ENCODE data around the gene RASA4B. TPM values are rescaled to one million over a fixed set of nuclear protein-coding genes. Genes with fewer than 3 reads are reported as not detected.

RASA4B gene
- total RNA-seq, 1 experiment from 2014 or later, result 2.5 TPM

GRCh38 chr7:102469972-102470825, 47.4 kb downstream of the RASA4B start:
- H3K27ac ChIP-seq, result no peak overlapping the region
- H3K9me3 ChIP-seq (replicated peaks), result no peaks in the 10 kb centered on the region
- H3K4me1 ChIP-seq, result peaks cover 15% of the 10 kb centered on the region
- H3K27me3 ChIP-seq, result no peaks in the 10 kb centered on the region
- H3K4me3 ChIP-seq, result no peak overlapping the region
- DNase-seq, result no peak
- peaks cover 26% of the 10 kb centered on the region for H3K36me3 ChIP-seq

DNA sequence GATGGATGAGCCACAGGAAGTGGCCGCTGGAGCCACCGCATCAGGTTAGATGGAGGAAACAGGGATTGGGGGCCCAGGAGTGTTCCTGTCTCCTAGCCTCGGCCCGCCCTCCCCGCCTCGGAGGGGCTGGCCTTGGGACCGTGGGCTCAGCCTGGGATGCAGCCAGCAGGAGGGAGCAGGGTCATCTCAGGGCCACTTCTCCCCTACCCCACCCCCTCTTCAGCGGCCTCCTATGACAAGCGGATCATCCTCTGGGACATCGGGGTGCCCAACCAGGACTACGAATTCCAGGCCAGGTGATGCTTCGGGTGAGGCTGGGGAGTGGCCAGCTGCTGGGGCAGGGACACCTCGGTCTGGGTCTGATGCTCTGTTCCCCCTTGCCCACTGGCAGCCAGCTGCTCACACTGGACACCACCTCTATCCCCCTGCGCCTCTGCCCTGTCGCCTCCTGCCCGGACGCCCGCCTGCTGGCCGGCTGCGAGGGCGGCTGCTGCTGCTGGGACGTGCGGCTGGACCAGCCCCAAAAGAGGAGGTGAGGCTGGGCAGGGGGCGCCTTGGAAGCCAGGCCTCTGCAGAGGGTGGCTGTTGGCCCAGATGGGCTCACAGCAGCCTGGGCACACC, 48.1 kb downstream of the RASA4B start:
- peaks cover 26% of the 10 kb centered on the region for H3K36me3 ChIP-seq
- no peaks in the 10 kb centered on the region for H3K27me3 ChIP-seq
- no peak overlapping the region for H3K4me3 ChIP-seq
- H3K27ac ChIP-seq, result no peak overlapping the region
- peaks cover 15% of the 10 kb centered on the region for H3K4me1 ChIP-seq
- DNase-seq, result no peak
- no peaks in the 10 kb centered on the region for H3K9me3 ChIP-seq (replicated peaks)

- Histone ChIP-seq H3K4me3 (no peak overlapping the region), H3K27me3 (no peaks in the 10 kb centered on the region), H3K4me1 (peaks cover 14% of the 10 kb centered on the region), H3K36me3 (peaks cover 25% of the 10 kb centered on the region), H3K27ac (no peak overlapping the region), H3K9me3 (replicated peaks) (no peaks in the 10 kb centered on the region)
- no peak for DNase-seq
Measured at GRCh38 chr7:102468478-102469350, 48.9 kb downstream of the RASA4B start.

GRCh38 chr7:102467581-102468477, 49.7 kb downstream of the RASA4B start:
- DNase-seq, result no peak
- Histone ChIP-seq H3K4me3 (no peak overlapping the region), H3K9me3 (replicated peaks) (no peaks in the 10 kb centered on the region), H3K36me3 (peaks cover 16% of the 10 kb centered on the region), H3K27ac (no peak overlapping the region), H3K4me1 (peaks cover 5% of the 10 kb centered on the region; the same call in 1 of the 2 replicates), H3K27me3 (no peaks in the 10 kb centered on the region)

GRCh38 chr7:102466097-102466496, 51.5 kb downstream of the RASA4B start:
- no peak for DNase-seq
- Histone ChIP-seq H3K36me3 (peaks cover 6% of the 10 kb centered on the region), H3K27me3 (no peaks in the 10 kb centered on the region), H3K4me1 (peaks cover 3% of the 10 kb centered on the region; the same call in 1 of the 2 replicates), H3K27ac (no peak overlapping the region), H3K4me3 (no peak overlapping the region; the same call in 1 of the 2 replicates), H3K9me3 (replicated peaks) (no peaks in the 10 kb centered on the region)

GRCh38 chr7:102464577-102465280, 52.8 kb downstream of the RASA4B start, which contains the start of the genes ALKBH4 and LRWD1:
TSS of gene ALKBH4 (minus strand) at chr7:102464863. CDS start at chr7:102464836, 27 bp downstream.
TSS of gene LRWD1 (plus strand) at chr7:102464984. CDS start at chr7:102465081, 97 bp downstream.
- no peaks in the 10 kb centered on the region for H3K36me3 ChIP-seq
- no peaks in the 10 kb centered on the region for H3K27me3 ChIP-seq
- H3K4me1 ChIP-seq, result peaks cover 3% of the 10 kb centered on the region; the same call in 1 of the 2 replicates
- H3K27ac ChIP-seq, result peak within 1 kb of the TSS; percentile 46
- no peaks in the 10 kb centered on the region for H3K9me3 ChIP-seq (replicated peaks)
- DNase-seq, result peak; percentile 96
- peak within 1 kb of the TSS; percentile 93 for H3K4me3 ChIP-seq

GRCh38 chr7:102463841-102464576, 53.6 kb downstream of the RASA4B start:
- H3K4me3 ChIP-seq, result peak overlapping the region; percentile 93
- DNase-seq, result no peak
- H3K9me3 ChIP-seq (replicated peaks), result no peaks in the 10 kb centered on the region
- H3K27ac ChIP-seq, result peak overlapping the region; percentile 46
- H3K27me3 ChIP-seq, result no peaks in the 10 kb centered on the region
- no peaks in the 10 kb centered on the region for H3K36me3 ChIP-seq
- peaks cover 3% of the 10 kb centered on the region; the same call in 1 of the 2 replicates for H3K4me1 ChIP-seq

DNA sequence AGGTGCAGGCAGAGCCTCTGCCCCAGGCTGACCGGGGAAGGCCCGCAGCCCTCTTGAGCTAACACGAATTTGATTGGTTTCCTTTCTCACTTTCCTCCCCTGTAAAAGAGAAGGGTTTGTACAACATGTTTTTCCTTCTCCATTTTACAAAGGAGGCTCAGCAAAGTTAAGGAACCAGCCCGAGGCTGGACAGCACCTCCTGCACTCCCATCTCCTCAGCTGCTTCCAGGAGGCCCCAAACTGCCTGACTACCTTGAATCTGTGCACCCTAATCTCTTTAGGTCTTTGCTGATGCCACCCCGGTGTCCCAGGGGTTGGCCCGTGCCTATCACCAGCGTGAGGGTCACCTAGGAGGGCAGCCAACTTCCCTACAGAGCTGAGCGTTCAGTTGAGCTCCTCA, 57.1 kb downstream of the RASA4B start:
- no peak overlapping the region for H3K4me3 ChIP-seq
- no peaks in the 10 kb centered on the region for H3K9me3 ChIP-seq (replicated peaks)
- DNase-seq, result no peak
- no peaks in the 10 kb centered on the region for H3K4me1 ChIP-seq
- peaks cover 17% of the 10 kb centered on the region for H3K36me3 ChIP-seq
- H3K27me3 ChIP-seq, result no peaks in the 10 kb centered on the region
- no peak overlapping the region for H3K27ac ChIP-seq

- no peaks in the 10 kb centered on the region for H3K4me1 ChIP-seq
- H3K27ac ChIP-seq, result no peak overlapping the region
- peaks cover 17% of the 10 kb centered on the region for H3K36me3 ChIP-seq
- no peak overlapping the region for H3K4me3 ChIP-seq
- no peak for DNase-seq
- H3K27me3 ChIP-seq, result no peaks in the 10 kb centered on the region
- no peaks in the 10 kb centered on the region for H3K9me3 ChIP-seq (replicated peaks)
Measured at GRCh38 chr7:102459221-102459844, 58.2 kb downstream of the RASA4B start.

DNA sequence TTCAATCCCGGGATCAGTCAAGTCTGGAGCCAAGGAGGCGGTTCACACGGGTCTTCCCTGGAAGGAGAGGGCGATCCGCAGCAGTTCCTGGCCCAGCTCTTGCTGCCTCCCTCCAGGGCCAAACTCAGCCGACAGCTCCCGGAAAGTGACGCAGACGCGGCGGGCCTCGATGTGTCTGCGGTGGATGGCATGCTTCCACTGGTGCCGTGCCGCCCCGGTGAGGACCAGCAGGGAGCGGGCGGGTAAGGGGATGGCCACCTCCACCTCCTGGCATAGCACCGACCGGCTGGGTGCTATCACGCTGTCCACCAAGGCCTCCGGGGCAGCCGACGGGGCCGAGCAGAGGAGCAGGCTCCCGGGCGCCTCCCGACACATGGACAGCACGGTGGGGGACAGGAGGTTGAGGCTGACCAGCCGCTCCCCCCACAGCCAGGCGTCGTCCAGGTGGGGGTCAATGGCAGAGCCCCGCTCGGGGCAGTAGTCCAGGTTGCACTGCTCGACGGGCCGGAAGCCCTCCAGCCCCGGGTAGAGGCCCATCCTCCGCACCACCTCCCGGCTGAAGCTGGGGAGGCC, 60.1 kb downstream of the RASA4B start:
- no peak for DNase-seq
- Histone ChIP-seq H3K9me3 (replicated peaks) (no peaks in the 10 kb centered on the region), H3K4me1 (no peaks in the 10 kb centered on the region), H3K27ac (no peak overlapping the region), H3K4me3 (no peak overlapping the region), H3K27me3 (no peaks in the 10 kb centered on the region), H3K36me3 (peaks cover 17% of the 10 kb centered on the region)

DNA sequence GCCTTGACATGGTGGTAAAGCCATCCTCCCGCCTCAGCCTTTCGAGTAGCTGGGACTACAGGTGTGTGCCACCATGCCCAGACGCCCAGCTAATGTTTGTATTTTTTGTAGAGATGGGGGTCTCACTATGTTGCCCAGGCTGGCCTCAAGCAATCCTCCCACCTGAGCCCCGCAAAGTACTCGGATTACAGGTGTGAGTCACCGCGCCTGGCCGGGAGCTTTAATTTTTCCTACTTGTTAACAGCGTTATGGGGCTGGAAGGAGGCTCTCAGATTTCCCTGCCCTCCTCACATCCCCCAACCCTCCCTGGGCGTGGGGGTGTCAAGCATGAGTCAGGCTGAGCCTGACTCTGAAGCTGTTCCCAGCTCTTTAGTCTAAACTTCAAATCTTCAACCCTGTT, 61.2 kb downstream of the RASA4B start:
- no peaks in the 10 kb centered on the region for H3K27me3 ChIP-seq

DNA sequence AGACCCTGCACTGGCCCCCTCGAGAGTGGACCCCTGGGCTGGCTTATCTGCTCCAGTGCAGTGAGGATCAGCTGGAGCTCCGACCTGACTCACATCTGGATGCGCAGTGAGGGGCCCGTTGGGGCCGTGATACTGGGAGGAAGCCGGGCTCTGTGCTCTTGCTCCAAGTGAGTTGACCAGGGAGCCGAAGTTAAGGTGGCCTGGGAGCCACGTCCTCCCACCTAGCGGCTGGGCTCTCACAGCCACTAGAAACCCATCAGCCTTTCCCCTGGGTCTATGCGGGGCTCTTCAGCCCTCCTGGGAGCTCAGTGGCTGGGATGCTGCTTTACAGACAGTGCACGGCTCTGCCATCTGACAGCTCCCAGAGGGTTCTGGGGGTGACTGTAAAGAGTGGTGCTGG, 62.0 kb downstream of the RASA4B start:
- Histone ChIP-seq H3K9me3 (replicated peaks) (no peaks in the 10 kb centered on the region), H3K4me3 (no peak overlapping the region), H3K27me3 (no peaks in the 10 kb centered on the region), H3K4me1 (peaks cover 3% of the 10 kb centered on the region; the same call in 1 of the 2 replicates), H3K36me3 (peaks cover 17% of the 10 kb centered on the region), H3K27ac (no peak overlapping the region)
- no peak for DNase-seq

More for the DNA sequence above, 61.2 kb downstream of the RASA4B start:
- Histone ChIP-seq H3K4me3 (no peak overlapping the region), H3K36me3 (peaks cover 17% of the 10 kb centered on the region), H3K4me1 (peaks cover under 1% of the 10 kb centered on the region; the same call in 1 of the 2 replicates), H3K9me3 (replicated peaks) (no peaks in the 10 kb centered on the region), H3K27ac (no peak overlapping the region)
- DNase-seq, result no peak
